PFSK-1 (cell line): Measurements from ENCODE around the gene CDH3.

Experiments used
- FOXP2 ChIP-seq: optimal IDR thresholded peaks from 2 replicates; pipeline ENCODE3; 2011; ENCODE audit warnings: borderline replicate concordance, control low read depth, inconsistent platforms; ENCODE audit not compliant: insufficient read depth; ENCODE audit errors: extremely low read length, extremely low read depth
- POLR2AphosphoS5 ChIP-seq: IDR thresholded peaks from 2 replicates; pipeline ENCODE4 v1.6.1; 2012; ENCODE audit warnings: low read depth, mild to moderate bottlenecking, control low read depth, low read length, moderate library complexity
- REST ChIP-seq, 2 experiments: IDR thresholded peaks; 2 replicates each; pipeline versions ENCODE4 v1.6.1 to v1.8.0; 2011 to 2012; ENCODE audit warnings: low read depth in 2 of 2, low read length in 2 of 2, control low read depth in 1 of 2, inconsistent platforms in 1 of 2, mild to moderate bottlenecking in 1 of 2, moderate library complexity in 1 of 2; ENCODE audit not compliant: insufficient read depth in 1 of 2
- SIN3A ChIP-seq: IDR thresholded peaks from 2 replicates; pipeline ENCODE4 v1.6.1; 2012; ENCODE audit warnings: mild to moderate bottlenecking, low read length, moderate library complexity, borderline replicate concordance; ENCODE audit not compliant: insufficient read depth
- TAF1 ChIP-seq: IDR thresholded peaks from 2 replicates; pipeline ENCODE4 v1.6.1; 2012; ENCODE audit warnings: low read length, control low read depth, borderline replicate concordance; ENCODE audit not compliant: insufficient read depth

CDH3 gene

GRCh38 chr16:68704232-68704867 is 59.2 kb downstream of the CDH3 start:
- TF ChIP-seq POLR2AphosphoS5 (no peak), TAF1 (no peak)

GRCh38 chr16:68707340-68708152 is 62.4 kb downstream of the CDH3 start:
- no peak for TF ChIP-seq POLR2AphosphoS5
- no peak for TF ChIP-seq FOXP2
- no peak for TF ChIP-seq REST (IDR thresholded peaks at IDR 0.05; ENCODE audit: insufficient read depth in 1 of 2, low read depth in 2 of 2, low read length in 2 of 2)
- TF ChIP-seq SIN3A: no peak
- TF ChIP-seq TAF1: no peak

- TF ChIP-seq SIN3A (no peak), FOXP2 (no peak), REST (IDR thresholded peaks at IDR 0.05; ENCODE audit: insufficient read depth in 1 of 2, low read depth in 2 of 2, low read length in 2 of 2) (no peak), POLR2AphosphoS5 (no peak)
These were observed 65.1 kb downstream of the CDH3 start for GRCh38 chr16:68710211-68710610.

GRCh38 chr16:68711421-68712139 is 66.5 kb downstream of the CDH3 start:
- TF ChIP-seq TAF1 (no peak), SIN3A (no peak), POLR2AphosphoS5 (no peak), FOXP2 (no peak), REST (IDR thresholded peaks at IDR 0.05; ENCODE audit: insufficient read depth in 1 of 2, low read depth in 2 of 2, low read length in 2 of 2) (no peak)

- TF ChIP-seq TAF1 (no peak), REST (IDR thresholded peaks at IDR 0.05; ENCODE audit: insufficient read depth in 1 of 2, low read depth in 2 of 2, low read length in 2 of 2) (no peak), POLR2AphosphoS5 (no peak), FOXP2 (no peak), SIN3A (no peak)
These were observed 68.3 kb downstream of the CDH3 start for GRCh38 chr16:68713361-68713760.
